H1 (cell line): ENCODE results near the gene C18orf54. TPM values are rescaled to one million over a fixed set of nuclear protein-coding genes. Genes with fewer than 3 reads are reported as not detected.

Experiments
- CTCF ChIA-PET: fragments of 300-600 bp; sonication (Branson Sonifier 250); formaldehyde crosslinking; loops from one replicate; lab custom pipeline; 2021; ENCODE audit not compliant: partially characterized antibody; lab: Charles Lee
- POLR2A ChIA-PET: fragments of 300-600 bp; sonication (Branson Sonifier 250); formaldehyde crosslinking; loops from one replicate; lab custom pipeline; 2021; ENCODE audit warnings: inconsistent platforms; ENCODE audit not compliant: partially characterized antibody; lab: Charles Lee
- DNase-seq, 2 experiments: peaks; one replicate each; pipeline versions ENCODE4 v3.0.0 to v3.0.0-alpha.2; 2010 to 2022; ENCODE audit warnings: low spot score in 2 of 2, low read depth in 1 of 2, mixed read lengths in 1 of 2
- FAIRE-seq: peaks from 2 replicates; lab custom pipeline; 2011; peaks lifted over from hg19 to GRCh38; lab: Jason Lieb, UNC
- H2AFZ ChIP-seq: 2 replicates; pipeline ENCODE4 v1.8.1; 2012; ENCODE audit warnings: low read length, inconsistent platforms
- H2AK5ac ChIP-seq: 2 replicates; pipeline ENCODE4 v1.6.1; 2013; ENCODE audit warnings: low read depth, low read length
- H2BK120ac ChIP-seq: replicated peaks from 2 replicates; pipeline ENCODE3; 2013; ENCODE audit warnings: low read depth, low read length, inconsistent platforms
- H2BK12ac ChIP-seq: 2 replicates; pipeline ENCODE4 v1.6.1; 2013; ENCODE audit warnings: low read depth, low read length
- H2BK15ac ChIP-seq: 2 replicates; pipeline ENCODE4 v1.6.1; 2013; ENCODE audit warnings: low read length
- H2BK20ac ChIP-seq: 2 replicates; pipeline ENCODE4 v1.6.1; 2013; ENCODE audit warnings: low read length
- H2BK5ac ChIP-seq: 2 replicates; pipeline ENCODE4 v1.6.1; 2013; ENCODE audit warnings: low read depth, low read length
- H3K14ac ChIP-seq: 2 replicates; pipeline ENCODE4 v1.6.1; 2013; ENCODE audit warnings: inconsistent platforms; ENCODE audit not compliant: insufficient read length
- H3K18ac ChIP-seq: 2 replicates; pipeline ENCODE4 v1.6.1; 2013; ENCODE audit warnings: low read length; ENCODE audit errors: extremely low read depth
- H3K23ac ChIP-seq: 2 replicates; pipeline ENCODE4 v1.6.1; 2013; ENCODE audit warnings: inconsistent platforms; ENCODE audit not compliant: insufficient read length
- H3K23me2 ChIP-seq: 2 replicates; pipeline ENCODE4 v1.6.1; 2013; ENCODE audit warnings: low read depth, low read length
- H3K27ac ChIP-seq: 2 replicates; pipeline ENCODE4 v1.6.1; 2011; ENCODE audit warnings: low read depth, low read length, inconsistent platforms
- H3K27me3 ChIP-seq, 4 experiments: replicated peaks in 1 of 4; 1 replicate in 1 of 4; 2 replicates in 3 of 4; pipeline versions ENCODE4 v1.6.1 to v1.8.1; 2011 to 2013; ENCODE audit warnings: low read length in 3 of 4, mild to moderate bottlenecking in 3 of 4, inconsistent platforms in 2 of 4, mixed read lengths in 2 of 4, moderate library complexity in 1 of 4; ENCODE audit not compliant: control insufficient read depth in 3 of 4, insufficient read depth in 3 of 4; ENCODE audit errors: extremely low read depth in 1 of 4
- H3K36me3 ChIP-seq, 4 experiments: 2 replicates each; pipeline versions ENCODE4 v1.6.1 to v1.8.1; 2011 to 2013; ENCODE audit warnings: mild to moderate bottlenecking in 4 of 4, low read length in 3 of 4, moderate library complexity in 2 of 4, control low read depth in 1 of 4, inconsistent platforms in 1 of 4; ENCODE audit not compliant: insufficient read depth in 4 of 4, control insufficient read depth in 2 of 4
- H3K4ac ChIP-seq: replicated peaks from 2 replicates; pipeline ENCODE3; 2013; ENCODE audit warnings: low read length, low read depth, mixed read lengths, inconsistent platforms; ENCODE audit not compliant: insufficient read length
- H3K4me1 ChIP-seq, 4 experiments: replicated peaks in 1 of 4; 1 replicate in 1 of 4; 2 replicates in 3 of 4; pipeline versions ENCODE4 v1.6.1 to v1.8.1; 2011 to 2013; ENCODE audit warnings: low read length in 3 of 4, inconsistent platforms in 2 of 4, mixed read lengths in 1 of 4; ENCODE audit not compliant: insufficient read depth in 4 of 4, control insufficient read depth in 3 of 4
- H3K4me2 ChIP-seq, 2 experiments: 2 replicates each; pipeline versions ENCODE4 v1.6.1 to v1.8.1; 2011 to 2013; ENCODE audit warnings: low read depth in 2 of 2, low read length in 2 of 2, control low read depth in 1 of 2, inconsistent platforms in 1 of 2, mild to moderate bottlenecking in 1 of 2; ENCODE audit not compliant: insufficient read depth in 1 of 2
- H3K4me3 ChIP-seq, 4 experiments: fragments of 200-600, 300-600 bp in 1 of 4; sonication (generic), shearing (Covaris generic), sonication (Bioruptor Twin) in 1 of 4; 2 replicates each; pipeline versions ENCODE4 v1.5.1 to v1.8.1; 2011 to 2016; ENCODE audit warnings: low read length in 4 of 4, low read depth in 3 of 4, control low read depth in 2 of 4, inconsistent platforms in 2 of 4, mild to moderate bottlenecking in 2 of 4, mixed read lengths in 1 of 4, moderate library complexity in 1 of 4; ENCODE audit not compliant: insufficient read depth in 2 of 4; ENCODE audit errors: extremely low read depth in 1 of 4
- H3K56ac ChIP-seq: replicated peaks from 2 replicates; pipeline ENCODE3; 2013; ENCODE audit warnings: low read depth, mild to moderate bottlenecking, mixed read lengths, low read length, inconsistent platforms; ENCODE audit not compliant: insufficient read length
- H3K79me1 ChIP-seq: 2 replicates; pipeline ENCODE4 v1.6.1; 2013; ENCODE audit warnings: low read depth, low read length, control low read depth
- H3K79me2 ChIP-seq, 2 experiments: 2 replicates each; pipeline versions ENCODE4 v1.6.1 to v1.8.1; 2012 to 2013; ENCODE audit warnings: low read length in 2 of 2, mild to moderate bottlenecking in 2 of 2, inconsistent platforms in 1 of 2; ENCODE audit not compliant: insufficient read depth in 2 of 2, control insufficient read depth in 1 of 2
- H3K9ac ChIP-seq, 4 experiments: replicated peaks in 1 of 4; 1 replicate in 1 of 4; 2 replicates in 3 of 4; pipeline versions ENCODE4 v1.6.1 to v1.8.1; 2011 to 2013; ENCODE audit warnings: low read depth in 3 of 4, low read length in 3 of 4, control low read depth in 2 of 4, mild to moderate bottlenecking in 2 of 4, moderate library complexity in 2 of 4, inconsistent platforms in 1 of 4; ENCODE audit errors: extremely low read depth in 1 of 4
- H3K9me3 ChIP-seq, 2 experiments: 2 replicates each; pipeline versions ENCODE4 v1.6.1 to v1.8.1; 2012 to 2013; ENCODE audit warnings: mild to moderate bottlenecking in 2 of 2, moderate library complexity in 2 of 2, control low read depth in 1 of 2, inconsistent platforms in 1 of 2, low read depth in 1 of 2, low read length in 1 of 2, mixed read lengths in 1 of 2; ENCODE audit not compliant: insufficient read depth in 2 of 2
- H4K20me1 ChIP-seq, 2 experiments: replicated peaks in 1 of 2; 2 replicates each; pipeline versions ENCODE3 to v1.8.1; 2011 to 2013; ENCODE audit warnings: inconsistent platforms in 2 of 2, low read length in 2 of 2, mild to moderate bottlenecking in 1 of 2; ENCODE audit not compliant: insufficient read depth in 2 of 2, control insufficient read depth in 1 of 2
- H4K5ac ChIP-seq: 2 replicates; pipeline ENCODE4 v1.6.1; 2013; ENCODE audit warnings: low read length, low read depth, mixed read lengths, inconsistent platforms; ENCODE audit not compliant: insufficient read length
- H4K8ac ChIP-seq: 2 replicates; pipeline ENCODE4 v1.8.0; 2013; ENCODE audit warnings: mild to moderate bottlenecking, moderate library complexity, low read length, inconsistent platforms; ENCODE audit not compliant: insufficient read depth; ENCODE audit errors: extremely low read depth
- H4K91ac ChIP-seq: replicated peaks from 2 replicates; pipeline ENCODE3; 2013; ENCODE audit warnings: low read length, mixed read lengths, inconsistent platforms; ENCODE audit not compliant: insufficient read length
- ASH2L ChIP-seq: fragments of 200-600, 300-600 bp; sonication (generic); IDR thresholded peaks from one replicate; pipeline ENCODE4 v1.7.1; 2017; ENCODE audit warnings: low read length
- ATF3 ChIP-seq: IDR thresholded peaks from 2 replicates; pipeline ENCODE4 v1.6.1; 2011; ENCODE audit warnings: low read depth, mild to moderate bottlenecking, low read length; ENCODE audit not compliant: insufficient read depth
- CHD1 ChIP-seq: IDR thresholded peaks from 2 replicates; pipeline ENCODE4 v1.6.1; 2012; ENCODE audit warnings: low read depth, low read length, improper control_type of control experiment
- CREB1 ChIP-seq: IDR thresholded peaks from 2 replicates; pipeline ENCODE4 v1.6.1; 2012; ENCODE audit warnings: inconsistent platforms
- EZH2 ChIP-seq: fragments of 200-600 bp; sonication (generic); IDR thresholded peaks from 2 replicates; pipeline ENCODE4 v1.7.1; 2012; ENCODE audit warnings: low read depth, mild to moderate bottlenecking, moderate library complexity, low read length, inconsistent platforms; ENCODE audit not compliant: severe bottlenecking
- GTF2F1 ChIP-seq: IDR thresholded peaks from 2 replicates; pipeline ENCODE4 v1.6.1; 2012; ENCODE audit warnings: low read depth, low read length, improper control_type of control experiment, borderline replicate concordance
- POLR2A ChIP-seq, 2 experiments: IDR thresholded peaks; 1 replicate in 1 of 2; 2 replicates in 1 of 2; pipeline ENCODE4 v1.6.1; 2011; ENCODE audit warnings: low read depth in 2 of 2, low read length in 2 of 2, mild to moderate bottlenecking in 2 of 2; ENCODE audit errors: control extremely low read depth in 1 of 2
- RFX5 ChIP-seq: IDR thresholded peaks from 2 replicates; pipeline ENCODE4 v1.6.1; 2011; ENCODE audit warnings: low read depth, low read length, improper control_type of control experiment, borderline replicate concordance
- RNF2 ChIP-seq: fragments of 200-900, 300-1000 bp; sonication (generic); IDR thresholded peaks from 2 replicates; pipeline ENCODE4 v1.7.1; 2016; ENCODE audit warnings: borderline replicate concordance, low read depth, mild to moderate bottlenecking, antibody characterized with exemption, low read length; ENCODE audit not compliant: poor library complexity, severe bottlenecking; ENCODE audit errors: missing control alignments
- SAP30 ChIP-seq: fragments of 300-600 bp; sonication (generic); IDR thresholded peaks from 2 replicates; pipeline ENCODE4 v1.7.1; 2012; ENCODE audit warnings: low read length, moderate library complexity, mild to moderate bottlenecking, inconsistent platforms; ENCODE audit not compliant: insufficient read depth, insufficient replicate concordance
- SP4 ChIP-seq: IDR thresholded peaks from 2 replicates; pipeline ENCODE4 v1.6.1; 2012; ENCODE audit warnings: low read length, inconsistent platforms
- TAF1 ChIP-seq: IDR thresholded peaks from 2 replicates; pipeline ENCODE4 v1.6.1; 2011; ENCODE audit warnings: mild to moderate bottlenecking, low read depth, low read length
- WGBS, 2 experiments: shearing (Covaris generic) in 1 of 2; methylation state at CpG; one replicate each; pipeline versions ENCODE4 v1.1.6 to v1.1.7; 2013 to 2015; ENCODE audit warnings: low lambda C conversion rate in 2 of 2, mixed read lengths in 2 of 2, inconsistent platforms in 1 of 2, low coverage in 1 of 2, missing lambda C conversion rate in 1 of 2; ENCODE audit not compliant: insufficient replicate concordance in 2 of 2, insufficient coverage in 1 of 2, insufficient read length in 1 of 2; ENCODE audit errors: extremely low coverage in 1 of 2, missing lambda C conversion rate in 1 of 2; 5-methylcytosine and 5-hydroxymethylcytosine counted together
- polyA plus RNA-seq, 7 experiments: library from polyadenylated mRNA; depleted of rRNA in 3 of 7; stranded (reverse) in 5 of 7; unstranded in 2 of 7; fragments of >200 nt in 5 of 7; fragments of 200-250 nt in 2 of 7; gene quantifications; 1 replicate in 5 of 7; 2 replicates in 1 of 7; 4 replicates in 1 of 7; pipeline versions ENCODE4 v1.2.1 to v1.2.3, GENCODE V29; 2011 to 2013; ENCODE audit warnings: missing spikeins in 2 of 7, mixed read lengths in 2 of 7
- total RNA-seq: library from RNA; stranded (reverse); fragmentation: NEBNext Ultra II Directional; extraction: Animal tissue kit (Norgen Biotek cat#: 25700); gene quantifications from 2 replicates; pipeline ENCODE4 v1.2.1, GENCODE V29; 2021

The C18orf54 gene
- total and polyA plus RNA-seq, 2 of the 8 experiments (the other 6 are each of a cell fraction or from before 2014, with no cell fraction given) = 6.7 to 30.9 TPM

- Histone ChIP-seq H3K56ac (no peak overlapping the region), H2BK15ac (no peak overlapping the region), H4K5ac (no peak overlapping the region), H2AK5ac (no peak overlapping the region), H2BK120ac (no peak overlapping the region), H4K8ac (no peak overlapping the region), H3K23ac (no peak overlapping the region), H3K4me3 (no peak overlapping the region), H3K4me1 (no peaks in the 10 kb centered on the region), H2BK5ac (no peak overlapping the region), H3K27ac (no peak overlapping the region), H3K9me3 (no peaks in the 10 kb centered on the region), H3K14ac (no peak overlapping the region), H3K4me2 (no peak overlapping the region), H2BK20ac (no peak overlapping the region), H3K79me1 (no peaks in the 10 kb centered on the region), H3K9ac (no peak overlapping the region), H2BK12ac (no peak overlapping the region), H3K4ac (no peak overlapping the region), H4K91ac (no peak overlapping the region), H3K18ac (no peak overlapping the region), H3K27me3 (no peaks in the 10 kb centered on the region), H2AFZ (no peak overlapping the region), H3K23me2 (0 out of 2 replicates have a peak, but pooled peaks cover 2% of the 10 kb centered on the region), H3K36me3 (no peaks in the 10 kb centered on the region), H3K79me2 (no peaks in the 10 kb centered on the region), H4K20me1 (no peaks in the 10 kb centered on the region)
- no peak for FAIRE-seq
- no peak for DNase-seq
- POLR2A ChIA-PET = no interaction called here
- 94% methylated on average over 2 of the region's 2 CpGs; no CpG with 5 or more reads in 1 of the 2 experiments for WGBS, 2 experiments
- CTCF ChIA-PET = no interaction called here
- TF ChIP-seq CHD1 = no peak
- TF ChIP-seq RNF2 = no peak
- no peak for TF ChIP-seq EZH2
- TF ChIP-seq RFX5 = no peak
- TF ChIP-seq ASH2L = no peak
- TF ChIP-seq SP4 = no peak
- TF ChIP-seq ATF3 = no peak
- TF ChIP-seq CREB1 = no peak
- TF ChIP-seq POLR2A (IDR thresholded peaks at IDR 0.05; ENCODE audit: control extremely low read depth in 1 of 2, low read depth in 2 of 2, low read length in 2 of 2) = no peak
- no peak for TF ChIP-seq GTF2F1
- no peak for TF ChIP-seq TAF1
- TF ChIP-seq SAP30 = no peak
These were observed 22.0 kb upstream of the C18orf54 start for GRCh38 chr18:54335638-54336173.
